Measurements from ENCODE around the gene S1PR3.

Gene S1PR3

GRCh38 chr9:89020754-89021153 lies 29.5 kb downstream of the S1PR3 start:
- no peak overlapping the region for H3K4me2 ChIP-seq (ENCODE audit: low read depth, low read length)

DNA sequence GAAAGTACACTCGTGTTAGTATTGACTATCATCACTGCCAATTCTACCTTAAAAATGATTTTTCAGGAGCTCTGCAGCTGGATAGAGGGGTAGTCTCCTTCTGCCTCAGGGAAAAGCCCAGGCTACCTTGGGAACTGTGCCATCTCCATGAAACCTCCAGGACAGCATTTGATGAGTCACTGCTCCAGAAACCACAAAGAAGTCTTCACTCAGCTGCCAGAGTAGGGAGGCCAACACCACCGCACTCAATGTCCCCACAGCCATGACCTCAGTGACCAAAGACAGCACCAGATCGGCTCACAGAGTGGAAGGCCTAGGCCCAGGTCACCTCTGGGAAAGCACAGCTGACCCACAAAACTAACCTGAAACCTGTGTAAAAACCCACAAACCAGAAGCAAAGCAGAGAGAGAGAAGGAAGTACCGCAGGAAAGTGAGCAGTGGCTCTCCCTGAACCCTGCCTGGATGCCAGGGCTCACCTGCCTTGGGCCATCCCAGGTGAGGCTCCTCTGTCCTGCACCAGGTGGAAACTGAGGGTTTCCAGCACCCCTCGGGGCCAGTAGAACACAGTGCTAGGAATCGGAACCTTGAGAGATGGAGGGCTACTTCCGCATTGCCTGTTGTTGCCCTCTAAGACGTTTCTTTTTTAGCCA lies 30.0 kb downstream of the S1PR3 start:
- Histone ChIP-seq H2AFZ (ENCODE audit: low read length) (no peak overlapping the region), H3K4me2 (ENCODE audit: low read depth, low read length) (no peak overlapping the region), H3F3A (ENCODE audit: insufficient read depth, low read length) (no peaks in the 10 kb centered on the region), H3K9ac (ENCODE audit: low read length) (no peak overlapping the region), H3K79me2 (ENCODE audit: low read length) (no peaks in the 10 kb centered on the region), H3K27ac (ENCODE audit: low read length) (no peak overlapping the region), H3K4me1 (ENCODE audit: low read length) (no peaks in the 10 kb centered on the region), H3K9me2 (replicated peaks; ENCODE audit: insufficient read depth, low read length) (no peaks in the 10 kb centered on the region), H3K36me3 (replicated peaks; ENCODE audit: insufficient read depth, low read length) (no peaks in the 10 kb centered on the region), H3K27me3 (replicated peaks; ENCODE audit: insufficient read depth, low read length) (no peaks in the 10 kb centered on the region), H3K9me3 (replicated peaks; ENCODE audit: insufficient read depth, low read length) (no peaks in the 10 kb centered on the region), H3K4me3 (ENCODE audit: low read length) (no peak overlapping the region), H4K20me1 (ENCODE audit: insufficient read depth, low read length) (no peaks in the 10 kb centered on the region)
- TF ChIP-seq EZH2phosphoT487 (IDR thresholded peaks at IDR 0.05; ENCODE audit: low read length) (no peak), EZH2 (optimal IDR thresholded peaks at IDR 0.05; ENCODE audit: low read depth, low read length) (no peak)
- TF ChIP-seq, protein P1, sequence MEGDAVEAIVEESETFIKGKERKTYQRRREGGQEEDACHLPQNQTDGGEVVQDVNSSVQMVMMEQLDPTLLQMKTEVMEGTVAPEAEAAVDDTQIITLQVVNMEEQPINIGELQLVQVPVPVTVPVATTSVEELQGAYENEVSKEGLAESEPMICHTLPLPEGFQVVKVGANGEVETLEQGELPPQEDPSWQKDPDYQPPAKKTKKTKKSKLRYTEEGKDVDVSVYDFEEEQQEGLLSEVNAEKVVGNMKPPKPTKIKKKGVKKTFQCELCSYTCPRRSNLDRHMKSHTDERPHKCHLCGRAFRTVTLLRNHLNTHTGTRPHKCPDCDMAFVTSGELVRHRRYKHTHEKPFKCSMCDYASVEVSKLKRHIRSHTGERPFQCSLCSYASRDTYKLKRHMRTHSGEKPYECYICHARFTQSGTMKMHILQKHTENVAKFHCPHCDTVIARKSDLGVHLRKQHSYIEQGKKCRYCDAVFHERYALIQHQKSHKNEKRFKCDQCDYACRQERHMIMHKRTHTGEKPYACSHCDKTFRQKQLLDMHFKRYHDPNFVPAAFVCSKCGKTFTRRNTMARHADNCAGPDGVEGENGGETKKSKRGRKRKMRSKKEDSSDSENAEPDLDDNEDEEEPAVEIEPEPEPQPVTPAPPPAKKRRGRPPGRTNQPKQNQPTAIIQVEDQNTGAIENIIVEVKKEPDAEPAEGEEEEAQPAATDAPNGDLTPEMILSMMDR (IDR thresholded peaks at IDR 0.05; ENCODE audit: low read length): no peak
- DNase-seq: no peak

More at GRCh38 chr9:89020754-89021153, 29.5 kb downstream of the S1PR3 start:
- Histone ChIP-seq H3K4me1 (ENCODE audit: low read length) (no peaks in the 10 kb centered on the region), H3K36me3 (replicated peaks; ENCODE audit: insufficient read depth, low read length) (no peaks in the 10 kb centered on the region), H3K9me3 (replicated peaks; ENCODE audit: insufficient read depth, low read length) (no peaks in the 10 kb centered on the region), H3K9me2 (replicated peaks; ENCODE audit: insufficient read depth, low read length) (no peaks in the 10 kb centered on the region), H3K4me3 (ENCODE audit: low read length) (no peak overlapping the region), H2AFZ (ENCODE audit: low read length) (no peak overlapping the region), H3K9ac (ENCODE audit: low read length) (no peak overlapping the region), H3K27ac (ENCODE audit: low read length) (no peak overlapping the region), H3K79me2 (ENCODE audit: low read length) (no peaks in the 10 kb centered on the region), H4K20me1 (ENCODE audit: insufficient read depth, low read length) (no peaks in the 10 kb centered on the region), H3K27me3 (replicated peaks; ENCODE audit: insufficient read depth, low read length) (no peaks in the 10 kb centered on the region), H3F3A (ENCODE audit: insufficient read depth, low read length) (no peaks in the 10 kb centered on the region)
- DNase-seq: no peak
- TF ChIP-seq EZH2phosphoT487 (IDR thresholded peaks at IDR 0.05; ENCODE audit: low read length) (no peak), EZH2 (optimal IDR thresholded peaks at IDR 0.05; ENCODE audit: low read depth, low read length) (no peak)
- TF ChIP-seq, protein P1 (IDR thresholded peaks at IDR 0.05; ENCODE audit: low read length): no peak

DNA sequence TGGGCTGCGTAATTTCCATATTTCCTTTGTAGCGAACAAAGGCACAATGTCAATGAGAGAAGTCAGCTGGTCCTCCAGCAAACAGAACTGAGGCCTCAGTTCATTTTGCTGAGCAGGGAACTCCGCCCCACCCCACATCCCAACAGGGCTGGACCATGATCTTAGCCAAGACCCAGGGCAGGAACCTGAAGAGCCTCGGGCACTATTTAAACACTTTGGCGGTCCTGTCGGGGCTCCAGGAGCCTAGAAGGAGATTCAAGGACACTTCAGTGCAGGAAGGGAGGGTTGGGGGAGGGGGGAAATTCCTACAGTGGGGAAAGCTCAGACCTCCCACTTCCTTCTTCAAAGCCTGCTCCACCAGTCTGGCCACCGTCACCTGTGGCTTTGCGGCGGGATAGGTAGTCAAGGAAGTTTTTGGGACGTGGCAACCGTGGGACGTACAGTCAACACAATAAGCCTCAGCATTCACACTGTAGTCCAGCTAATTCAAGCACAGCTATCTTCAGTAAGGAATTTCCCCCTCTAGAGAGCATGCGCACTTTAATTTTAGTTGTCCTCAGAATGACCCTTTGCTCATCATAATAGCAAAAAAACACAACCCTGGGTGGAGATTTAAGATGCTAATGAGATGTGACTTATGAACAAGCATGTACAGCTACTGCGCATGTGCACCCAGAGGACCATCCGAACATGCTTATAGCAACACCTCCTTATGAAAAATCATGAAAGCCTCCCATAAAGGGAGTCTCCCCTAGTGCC lies 30.9 kb downstream of the S1PR3 start:
- Histone ChIP-seq H4K20me1 (ENCODE audit: insufficient read depth, low read length) (no peaks in the 10 kb centered on the region), H3K4me2 (ENCODE audit: low read depth, low read length) (no peak overlapping the region), H3K27me3 (replicated peaks; ENCODE audit: insufficient read depth, low read length) (no peaks in the 10 kb centered on the region), H3K27ac (ENCODE audit: low read length) (no peak overlapping the region), H3K4me1 (ENCODE audit: low read length) (no peaks in the 10 kb centered on the region), H3K79me2 (ENCODE audit: low read length) (no peaks in the 10 kb centered on the region), H2AFZ (ENCODE audit: low read length) (no peak overlapping the region), H3F3A (ENCODE audit: insufficient read depth, low read length) (no peaks in the 10 kb centered on the region), H3K9me2 (replicated peaks; ENCODE audit: insufficient read depth, low read length) (no peaks in the 10 kb centered on the region), H3K36me3 (replicated peaks; ENCODE audit: insufficient read depth, low read length) (no peaks in the 10 kb centered on the region), H3K9ac (ENCODE audit: low read length) (no peak overlapping the region), H3K9me3 (replicated peaks; ENCODE audit: insufficient read depth, low read length) (no peaks in the 10 kb centered on the region), H3K4me3 (ENCODE audit: low read length) (no peak overlapping the region)
- no peak for DNase-seq
- TF ChIP-seq EZH2 (optimal IDR thresholded peaks at IDR 0.05; ENCODE audit: low read depth, low read length): no peak
- no peak for TF ChIP-seq EZH2phosphoT487 (IDR thresholded peaks at IDR 0.05; ENCODE audit: low read length)
- TF ChIP-seq, protein P1 (IDR thresholded peaks at IDR 0.05; ENCODE audit: low read length): no peak
